Dermis microvascular lymphatic vessel endothelial cell (primary cell): ENCODE results near the gene ATG5. TPM values are rescaled to one million over a fixed set of nuclear protein-coding genes. Genes with fewer than 3 reads are reported as not detected.
A peak's percentile ranks its signal among the peaks of the same experiment; 100 is the strongest.

Experiments used
- DNase-seq, 2 donors: peaks; one replicate each; pipeline versions ENCODE4 v3.0.0 to v3.0.0-alpha.2; 2010; ENCODE audit warnings: low read depth in 2 of 2
- total RNA-seq: library from RNA; depleted of rRNA; stranded (reverse); fragments of >200 nt; gene quantifications from 2 replicates; pipeline ENCODE4 v1.2.1, GENCODE V29; 2014

Gene ATG5
- total RNA-seq: 44.9 and 49.9 TPM in 2 replicates

DNA sequence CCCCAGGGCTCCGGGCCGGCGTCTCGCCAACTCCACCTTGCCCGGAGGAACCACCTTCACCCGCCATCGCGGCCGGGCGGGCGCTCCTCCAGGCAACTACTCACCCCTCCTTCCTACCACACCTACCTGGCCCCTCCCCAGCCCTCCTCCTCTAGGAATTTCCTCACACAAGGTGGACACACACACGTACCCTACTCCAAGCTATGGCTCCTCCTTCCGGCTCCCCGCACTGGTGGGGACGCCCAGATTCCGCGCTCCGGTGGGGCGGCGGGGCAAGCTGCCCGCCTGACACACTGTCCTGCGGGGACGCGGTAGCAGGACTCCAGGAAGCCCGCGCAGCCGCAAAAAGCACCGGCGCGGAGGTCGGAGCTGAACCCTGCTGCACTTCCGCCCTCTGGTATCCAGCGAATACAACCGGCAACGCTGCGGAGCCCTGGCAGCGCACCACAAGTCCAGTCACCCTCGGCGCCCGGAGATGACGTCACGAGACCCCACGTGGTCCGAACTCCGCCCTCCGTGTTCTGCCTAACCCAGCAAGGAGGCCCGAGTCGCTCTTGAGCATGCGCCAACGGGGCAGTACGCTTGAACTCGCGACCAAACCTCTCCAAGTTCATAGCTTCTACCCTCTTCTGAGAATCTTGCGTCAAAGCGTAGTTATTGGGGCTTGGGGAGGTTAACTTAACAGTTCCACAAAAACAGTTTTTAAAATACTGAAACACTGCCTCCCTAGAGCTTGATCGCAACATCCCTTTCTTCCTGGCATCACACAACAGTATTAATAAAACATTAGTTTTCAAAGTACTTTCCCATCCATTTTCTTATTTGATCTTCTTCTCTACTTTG is at the start of gene ATG5:
TSS of gene ATG5 (minus strand) at position 425 of the 843 bp plus-strand sequence. CDS start 9,552 bp downstream, outside the sequence.
- peak; percentile 98 to 99 for DNase-seq

DNA sequence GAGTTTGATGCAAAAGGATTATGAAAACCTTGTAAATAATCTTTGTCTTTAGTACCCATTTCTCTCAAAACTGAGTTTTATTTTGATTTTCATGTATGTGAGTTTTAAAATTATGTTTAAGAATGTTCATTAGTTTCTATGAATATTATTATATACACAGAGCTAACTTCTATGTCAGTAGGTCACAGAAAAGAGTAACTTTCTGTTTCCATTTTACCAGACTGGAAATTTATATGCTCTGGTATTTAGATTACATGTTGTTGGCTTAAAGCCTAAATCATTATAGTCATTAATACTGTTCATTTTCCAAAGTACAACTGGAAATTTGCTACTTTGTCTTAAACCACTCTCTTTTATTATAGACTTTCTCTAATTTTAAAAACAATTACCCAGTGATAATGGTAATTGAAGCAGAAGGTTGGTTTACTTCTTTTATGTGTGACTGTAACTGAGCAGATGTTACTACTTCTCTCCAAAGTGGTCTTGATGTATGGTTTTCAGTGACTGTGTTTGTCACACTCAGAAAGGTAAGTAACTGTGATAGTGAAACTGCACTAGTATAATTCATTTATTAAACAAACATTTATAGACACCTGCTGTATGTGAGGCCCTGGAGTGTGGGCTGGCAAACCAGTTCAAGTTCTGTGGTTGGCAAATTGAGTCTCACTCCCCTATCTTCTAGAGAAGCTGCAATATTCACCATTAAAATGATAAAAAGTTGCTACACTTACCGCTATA is 48.1 kb upstream of the ATG5 start:
- no peak for DNase-seq

DNA sequence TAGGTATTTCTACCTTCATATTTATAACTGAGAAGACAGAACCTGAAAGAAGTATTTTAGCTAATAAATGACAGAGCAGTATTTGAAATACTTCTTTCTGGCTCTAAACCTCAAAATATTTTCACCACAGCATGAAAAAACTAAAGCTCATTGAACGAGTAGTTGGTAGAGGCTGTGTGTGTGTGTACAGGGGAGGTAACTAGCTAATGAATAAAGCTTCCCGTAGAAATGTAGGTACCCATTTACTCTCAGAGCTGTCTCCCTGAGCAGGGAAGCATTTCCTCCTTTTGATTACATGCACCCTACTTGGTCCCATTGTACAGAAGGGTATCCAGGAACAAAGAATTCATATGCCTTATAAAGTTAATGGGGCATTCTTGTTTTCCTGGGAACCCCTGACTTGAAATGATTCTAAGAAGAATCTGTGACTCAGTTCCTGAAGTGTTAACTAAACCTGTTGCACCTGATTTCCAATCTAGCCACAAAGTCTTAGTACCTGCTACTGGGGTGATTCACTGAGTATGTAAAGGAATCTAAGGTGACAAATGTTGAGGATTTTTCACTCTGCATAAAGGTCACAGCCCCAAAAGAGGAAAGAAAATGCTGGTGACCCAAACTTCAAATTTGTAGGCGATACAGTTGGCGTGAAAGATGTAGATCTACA is 47.4 kb upstream of the ATG5 start:
- no peak for DNase-seq

DNA sequence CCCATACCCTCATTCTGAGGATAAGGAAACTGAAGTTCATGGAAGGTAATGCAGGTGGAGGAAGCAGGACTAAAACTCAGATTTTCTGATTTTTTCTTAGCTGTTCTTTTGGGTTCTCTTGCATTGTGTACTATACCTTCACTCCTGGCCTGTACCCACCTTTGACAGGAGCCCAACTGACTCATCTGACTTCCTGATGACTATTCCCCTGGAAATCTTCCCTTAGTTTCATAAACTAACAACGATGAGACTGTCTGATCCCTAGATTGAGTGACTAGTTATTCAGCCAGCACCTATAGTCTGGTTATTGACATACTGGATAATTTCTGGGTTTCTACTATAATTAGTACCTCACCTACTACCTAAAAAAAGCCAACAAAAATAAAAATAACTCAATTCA is 45.1 kb upstream of the ATG5 start:
- peak in 1 of 2 donors; percentile 9 for DNase-seq

DNA sequence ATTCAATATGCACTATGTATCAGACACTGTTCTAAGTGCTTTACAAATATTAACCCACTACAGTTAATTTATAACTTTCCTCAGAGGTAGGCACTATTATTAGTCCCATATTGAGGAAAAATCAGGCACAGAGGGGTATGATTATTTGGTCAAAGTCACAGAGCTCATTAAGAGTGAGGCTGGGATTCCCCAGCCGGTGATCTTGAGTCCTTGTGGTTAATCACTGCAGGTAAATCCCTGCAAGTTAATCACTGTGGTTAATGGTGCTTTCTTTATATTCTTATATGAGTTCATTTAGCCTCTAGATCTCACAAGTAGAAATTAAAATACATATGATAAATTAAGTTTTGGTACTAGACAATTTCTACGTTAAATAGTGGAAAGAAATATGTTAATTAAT is 44.2 kb upstream of the ATG5 start:
- no peak for DNase-seq

DNA sequence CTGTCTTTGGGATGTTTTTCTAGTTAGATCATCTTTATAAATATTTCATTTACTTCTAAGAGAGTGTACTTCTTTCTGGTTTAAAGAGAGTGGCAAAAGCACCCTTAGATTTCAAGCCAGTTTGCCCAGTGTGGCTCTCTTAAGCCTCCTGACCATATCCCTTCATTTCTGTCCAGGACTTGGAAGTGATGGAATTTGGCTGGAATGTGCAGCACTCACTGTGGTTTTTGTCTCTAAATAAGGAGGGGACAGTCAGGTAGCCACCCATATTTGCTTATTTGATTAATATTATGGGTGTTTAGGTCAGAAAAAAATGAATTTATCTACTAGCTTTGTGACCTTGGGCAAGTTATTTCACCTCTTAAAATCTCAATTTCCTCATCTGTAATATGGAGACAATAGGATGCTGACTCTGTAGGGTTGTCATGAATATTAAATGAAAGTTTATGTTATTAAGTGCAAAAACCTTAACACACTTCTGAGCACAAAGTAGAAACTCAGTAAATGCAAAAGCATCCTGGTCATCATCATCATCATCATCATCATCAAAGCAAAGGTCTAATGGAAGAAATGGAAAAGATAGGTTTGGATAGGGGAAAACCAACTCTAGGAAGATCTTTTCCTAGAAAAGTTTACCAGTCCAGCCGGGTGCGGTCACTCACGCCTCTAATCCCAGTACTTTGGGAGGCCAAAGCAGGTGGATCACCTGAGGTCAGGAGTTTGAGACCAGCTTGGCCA is 38.0 kb upstream of the ATG5 start:
- DNase-seq: no peak

DNA sequence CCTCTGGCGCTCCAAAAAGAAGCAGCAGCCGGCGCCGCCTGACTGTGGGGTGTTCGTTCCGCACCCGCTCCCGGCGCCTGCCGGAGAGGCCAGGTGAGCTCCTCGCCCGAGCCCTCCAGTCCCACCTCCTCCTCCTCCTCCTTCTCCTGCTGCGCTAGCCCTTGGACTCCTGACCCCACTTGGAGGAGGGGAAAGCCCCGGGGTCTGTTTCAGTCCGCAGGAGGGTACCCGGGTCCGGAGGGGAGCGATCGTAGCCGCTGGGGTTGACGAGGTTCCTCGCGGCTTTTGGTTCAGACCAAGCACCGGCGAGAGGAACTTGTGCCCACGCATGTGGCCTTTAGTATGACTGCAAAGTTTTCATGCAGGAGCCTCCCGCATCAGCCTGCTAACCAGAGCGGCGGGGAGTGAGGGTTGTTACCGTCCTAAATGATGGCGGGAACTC is 35.5 kb upstream of the ATG5 start:
- DNase-seq: no peak

DNA sequence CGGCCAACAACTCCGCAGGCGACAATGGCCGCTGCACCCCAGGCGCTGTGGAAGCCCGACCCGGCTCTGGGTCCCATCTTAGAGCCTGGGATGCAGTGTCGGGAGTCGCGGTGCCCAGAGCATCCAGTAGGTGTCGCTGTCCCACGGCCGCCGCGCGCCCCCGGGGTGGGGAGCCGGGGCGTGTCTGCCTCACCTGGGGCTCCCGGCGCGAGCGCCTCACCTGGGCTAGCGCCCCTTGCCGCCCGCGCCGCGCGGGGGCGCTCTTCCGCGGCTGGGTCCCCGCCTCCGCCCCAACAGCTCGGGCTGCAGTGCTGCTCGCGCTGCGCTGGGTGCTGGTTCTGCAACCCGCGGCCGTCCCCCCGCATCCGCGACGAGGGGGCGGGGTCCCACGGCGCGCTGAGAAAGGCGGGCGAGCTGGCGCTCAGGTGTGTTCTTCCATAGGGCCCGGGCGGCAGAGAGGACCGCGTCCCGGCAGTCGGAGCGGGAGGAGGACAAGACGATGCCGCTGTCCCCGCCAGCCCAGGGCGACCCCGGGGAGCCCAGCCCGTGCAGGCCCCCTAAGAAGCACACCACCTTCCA is 34.9 kb upstream of the ATG5 start, which contains the start of gene CRYBG1:
TSS of gene CRYBG1 (plus strand) at position 308 of the 579 bp plus-strand sequence. CDS start at position 500, 192 bp downstream.
- DNase-seq: peak in 1 of 2 donors; percentile 19

DNA sequence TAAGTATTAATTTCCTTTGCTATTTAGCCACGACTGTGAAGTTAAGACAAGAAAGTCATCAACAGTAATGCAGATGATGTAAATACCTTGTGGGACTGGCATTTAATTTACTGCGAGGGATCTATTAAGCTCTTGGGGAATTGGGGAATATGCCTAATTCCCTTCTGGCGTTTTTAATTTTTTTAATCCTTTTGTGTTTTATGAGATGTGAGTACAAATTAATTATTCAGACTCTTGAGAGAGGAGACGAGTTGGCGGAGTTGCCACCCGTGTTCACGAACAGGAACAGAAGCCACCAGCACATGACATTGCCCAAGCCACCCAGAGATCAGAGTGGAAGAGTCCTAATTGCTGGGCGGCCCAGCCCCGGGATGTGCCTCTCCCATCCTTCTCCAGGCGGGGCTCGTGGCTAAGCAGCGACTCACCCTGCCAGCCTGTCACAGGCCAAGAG is 34.4 kb upstream of the ATG5 start:
- DNase-seq: no peak

DNA sequence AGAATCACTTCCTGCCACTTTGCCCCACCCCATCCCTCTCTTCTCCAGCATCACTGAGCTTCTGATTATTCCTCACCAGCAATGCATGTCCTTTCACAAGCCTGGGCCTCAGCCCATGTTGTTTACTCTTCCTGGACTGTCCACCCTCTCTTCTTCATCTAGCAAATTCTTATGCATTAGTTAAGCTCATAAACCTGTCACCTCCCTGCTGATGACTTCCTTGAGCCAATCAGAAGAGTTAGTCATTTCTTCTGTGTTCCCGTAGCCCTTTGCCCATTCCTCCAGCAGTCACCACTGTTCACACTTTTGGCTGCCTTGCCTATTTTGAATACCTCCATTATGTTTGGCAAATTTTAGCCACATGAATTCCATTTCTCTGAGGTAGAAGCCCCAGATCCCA is 30.8 kb upstream of the ATG5 start:
- no peak for DNase-seq

DNA sequence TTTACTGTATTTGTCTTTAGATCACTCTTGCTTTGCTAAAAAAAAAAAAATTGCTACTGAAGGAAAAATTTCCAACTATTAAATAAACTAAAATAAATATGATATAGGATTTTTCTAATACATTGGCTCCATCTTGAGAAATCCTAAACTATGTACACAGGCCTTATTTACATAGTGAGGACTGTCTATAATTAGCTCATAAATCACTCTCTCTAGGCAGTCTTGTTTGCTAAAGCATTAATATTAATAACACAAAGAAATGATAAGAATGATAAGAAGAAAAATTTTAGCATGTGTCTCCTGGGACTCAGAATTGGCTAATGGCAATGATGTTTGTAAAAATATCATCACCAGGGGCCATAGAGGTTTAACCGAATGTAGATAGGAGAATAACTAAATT is 21.7 kb upstream of the ATG5 start:
- DNase-seq: no peak

DNA sequence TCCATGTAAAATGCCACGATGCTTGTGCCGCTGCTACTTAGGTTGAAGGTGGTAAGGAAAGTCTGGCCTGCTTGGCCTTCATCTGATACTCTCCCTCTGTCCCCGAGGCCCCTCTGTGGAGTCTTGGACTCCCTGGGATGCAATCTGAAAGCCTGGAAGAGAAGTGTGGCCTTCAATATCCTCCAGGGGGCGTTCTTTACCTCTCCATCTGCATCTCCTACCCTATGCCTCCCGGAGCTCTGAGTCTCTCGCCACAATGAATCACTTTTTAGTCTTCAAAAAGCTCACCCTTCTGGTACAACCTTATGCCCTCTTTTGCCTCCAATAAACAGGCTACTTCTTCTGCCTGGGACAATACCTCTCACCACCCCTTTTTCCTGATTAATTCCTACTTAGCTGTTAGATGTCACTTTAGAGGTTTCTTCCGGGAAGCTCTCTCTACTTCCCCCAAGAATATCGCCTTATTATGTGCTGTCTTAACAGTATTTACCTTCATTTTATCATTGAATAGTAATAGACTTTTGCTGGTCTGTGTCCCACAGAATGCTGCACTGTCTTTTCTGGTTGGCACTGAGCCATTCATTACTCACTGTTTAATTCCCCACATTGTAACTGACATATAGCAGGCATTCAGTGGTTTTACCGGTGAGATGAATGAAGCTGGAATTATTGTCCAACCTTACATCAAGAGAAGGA is 13.9 kb upstream of the ATG5 start:
- peak; percentile 23 to 61 for DNase-seq

DNA sequence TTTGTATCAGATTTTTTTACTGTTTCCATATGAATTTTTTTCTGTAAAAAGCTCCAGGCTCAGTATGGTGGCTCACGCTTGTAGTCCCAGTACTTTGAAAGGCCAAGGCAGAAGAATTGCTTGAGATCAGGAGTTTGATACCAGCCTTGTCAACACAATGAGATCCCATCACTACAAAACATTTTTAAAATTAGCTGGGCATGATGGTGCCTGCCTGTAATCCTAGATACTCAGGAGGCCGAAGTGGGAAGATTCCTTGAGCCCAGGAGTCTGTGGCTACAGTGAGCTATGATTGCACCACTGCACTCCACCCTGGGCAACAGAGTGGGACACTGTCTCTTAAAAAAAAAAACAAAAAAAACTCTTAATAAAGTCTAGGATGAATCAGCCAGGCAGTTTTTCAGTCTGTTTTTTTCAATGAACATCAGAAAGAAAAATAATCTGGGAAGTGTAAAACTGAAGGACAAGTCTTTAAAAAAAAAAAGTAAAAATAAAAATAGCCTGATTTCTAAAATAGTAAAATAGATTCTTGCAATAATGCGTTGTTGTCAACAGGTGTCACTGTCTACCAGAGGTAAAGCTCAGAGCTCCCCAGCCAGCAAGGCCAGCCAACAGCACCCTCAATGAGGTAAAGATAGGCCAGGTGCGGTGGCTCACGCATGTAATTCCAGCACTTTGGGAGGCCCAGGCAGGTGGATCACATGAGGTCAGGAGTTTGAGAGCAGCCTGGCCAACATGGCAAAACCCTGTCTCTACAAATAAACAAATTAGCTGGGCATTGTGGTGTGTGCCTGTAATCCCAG is 9.3 kb upstream of the ATG5 start:
- peak; percentile 47 to 51 for DNase-seq

DNA sequence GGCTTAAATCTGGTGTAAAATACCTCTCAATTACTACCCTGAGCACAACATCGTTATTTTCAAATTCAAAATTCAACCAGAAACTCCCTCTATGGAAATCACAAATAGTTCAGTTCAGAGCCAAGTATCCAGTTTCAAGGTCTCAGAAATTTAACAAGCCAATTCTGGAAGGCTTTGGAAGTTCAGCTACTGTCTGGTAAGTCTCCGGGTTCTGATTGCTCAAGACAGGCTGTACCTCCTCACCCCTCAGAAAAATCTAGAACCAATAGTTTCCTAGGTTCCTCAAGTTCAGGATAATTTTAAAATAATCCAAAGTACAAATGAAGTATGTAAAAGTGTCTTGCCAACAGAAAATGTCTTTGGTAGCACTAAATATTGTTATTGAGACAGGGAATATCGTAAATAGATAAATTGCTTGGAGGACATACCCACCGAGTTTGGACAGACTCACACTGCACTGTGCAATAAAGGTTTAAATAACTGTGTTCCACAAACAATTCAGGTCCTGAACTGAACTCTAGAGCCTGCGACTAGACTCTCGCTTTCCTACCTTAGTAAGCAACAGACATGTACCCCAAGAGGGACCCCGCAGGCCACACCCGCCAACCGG is 729 bp downstream of the ATG5 start:
- DNase-seq: no peak

DNA sequence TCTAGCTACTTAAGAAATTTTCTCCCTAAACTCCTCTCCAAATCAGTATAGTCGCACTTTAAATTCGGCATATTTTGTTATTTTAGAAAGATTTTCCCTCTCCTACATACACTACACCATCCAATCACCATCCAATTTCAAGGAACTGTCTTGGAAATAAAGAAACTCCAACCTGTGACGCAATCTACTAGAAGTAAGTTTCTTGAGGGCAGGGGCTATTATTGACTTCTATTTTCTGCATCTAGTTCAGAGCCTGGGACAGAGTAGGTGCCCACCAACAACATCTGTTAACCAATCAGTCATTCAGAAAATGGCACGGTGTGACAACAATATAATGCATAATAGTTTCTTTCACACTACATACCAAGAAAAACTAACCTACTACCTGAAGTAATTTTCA is 3.6 kb downstream of the ATG5 start:
- no peak for DNase-seq

DNA sequence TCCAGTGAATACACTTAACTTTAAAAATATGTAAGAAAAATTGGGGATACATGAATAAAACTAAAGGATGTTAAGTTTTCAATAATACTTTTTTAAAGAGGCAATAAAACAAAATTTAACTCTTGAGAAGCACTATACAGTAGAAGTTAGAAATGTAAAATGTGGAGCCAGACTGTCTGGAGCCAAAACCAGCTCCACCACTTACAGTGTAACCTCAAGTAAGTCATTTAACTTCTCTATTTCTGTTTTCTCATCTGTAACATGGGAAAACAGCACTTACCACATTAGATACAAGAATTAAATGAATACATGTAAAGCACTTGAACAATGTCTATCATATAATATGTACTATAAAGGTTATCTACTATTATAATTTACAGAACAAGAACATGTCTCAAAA is 6.7 kb downstream of the ATG5 start:
- no peak for DNase-seq

DNA sequence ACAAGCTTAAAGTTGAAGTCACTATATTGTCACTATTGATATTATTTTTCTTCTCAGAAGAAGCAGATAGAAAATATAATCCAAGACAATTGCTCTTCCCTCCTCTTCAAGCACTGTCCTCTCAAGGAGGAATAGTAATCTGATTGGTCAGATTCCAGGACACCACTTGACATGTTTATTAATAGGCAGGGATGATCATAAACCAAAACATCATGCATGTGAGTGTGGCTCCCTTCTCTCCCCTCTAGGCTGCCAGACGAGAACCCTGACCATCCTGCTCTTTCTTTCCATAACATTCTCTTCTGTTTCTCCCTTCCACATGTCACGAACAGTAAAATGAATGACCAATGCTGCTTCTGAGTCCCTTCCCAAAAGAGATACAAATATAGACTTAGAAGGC is 7.5 kb downstream of the ATG5 start:
- no peak for DNase-seq

DNA sequence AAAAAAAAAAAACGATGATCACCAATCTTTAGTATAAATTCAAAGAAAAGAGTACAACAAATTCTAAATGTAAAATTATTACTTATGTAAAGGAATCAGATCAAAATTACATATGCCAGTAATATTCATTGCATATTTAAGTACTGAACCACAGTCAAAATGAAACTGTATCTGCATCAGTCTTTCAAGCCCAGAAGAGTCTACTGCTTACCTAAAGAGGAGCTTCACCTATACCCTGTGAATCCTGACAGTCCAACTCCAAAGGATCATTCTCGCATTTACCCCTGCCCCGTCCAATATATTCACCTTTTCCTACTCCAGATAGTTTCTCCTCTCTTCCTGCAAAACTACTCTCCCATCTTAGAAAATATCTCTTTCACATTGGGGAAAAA is 9.2 kb downstream of the ATG5 start:
- DNase-seq: no peak

DNA sequence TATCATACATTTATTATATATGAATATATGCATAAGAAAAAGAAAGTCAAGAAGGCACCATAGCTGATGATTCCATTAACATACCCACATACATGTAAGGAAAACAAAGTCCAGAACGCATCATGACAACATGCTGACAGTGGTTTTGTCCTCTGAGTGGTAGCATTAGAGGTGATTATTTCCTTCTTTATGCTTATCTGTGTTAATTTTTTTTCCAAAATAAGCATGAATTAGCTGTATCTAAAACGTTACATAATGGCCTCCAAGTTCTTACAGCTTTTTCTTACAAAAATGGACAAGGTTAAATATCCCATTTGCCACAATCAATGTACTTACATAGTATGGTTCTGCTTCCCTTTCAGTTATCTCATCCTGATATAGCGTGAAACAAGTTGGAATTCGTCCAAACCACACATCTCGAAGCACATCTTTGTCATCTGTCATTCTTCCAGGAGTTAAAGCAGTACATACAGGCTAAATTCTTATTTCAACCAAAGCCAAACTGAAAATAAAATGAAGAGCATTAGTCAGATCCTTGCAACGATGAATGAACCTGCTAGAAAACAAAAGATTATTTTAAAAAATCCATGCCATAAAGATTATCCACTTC is 9.7 kb downstream of the ATG5 start:
- peak in 1 of 2 donors; percentile 42 for DNase-seq
